ENCODE data around the gene SPC24. TPM values are rescaled to one million over a fixed set of nuclear protein-coding genes. Genes with fewer than 3 reads are reported as not detected.
"Not testable (repeated sequence)": the region's sequence is repeated elsewhere in the genome, so short reads cannot be mapped to it uniquely, and the experiment has no call there.

The SPC24 gene
- total RNA-seq, 1 experiment from 2014 or later: 74.0 TPM

- DNase-seq (ENCODE audit: low spot score): no peak
- in situ Hi-C loops (cut with HindIII; ENCODE audit: low sequenced_read_pairs): no loop called here
Measured at GRCh38 chr19:11138601-11139300, 16.8 kb downstream of the SPC24 start.

- in situ Hi-C loops (cut with HindIII; ENCODE audit: low sequenced_read_pairs): no loop called here
- DNase-seq (ENCODE audit: low spot score): peak; percentile 88
Measured at GRCh38 chr19:11137542-11138384, 17.8 kb downstream of the SPC24 start.

- in situ Hi-C loops (cut with HindIII; ENCODE audit: low sequenced_read_pairs): no loop called here
Measured at GRCh38 chr19:11136400-11137101, 19.0 kb downstream of the SPC24 start.

GRCh38 chr19:11131471-11131870 is 24.1 kb downstream of the SPC24 start:
- DNase-seq (ENCODE audit: low spot score): no peak
- in situ Hi-C loops (cut with HindIII; ENCODE audit: low sequenced_read_pairs): no loop called here

More at GRCh38 chr19:11136400-11137101, 19.0 kb downstream of the SPC24 start:
- no peak for DNase-seq (ENCODE audit: low spot score)

- in situ Hi-C loops (cut with HindIII; ENCODE audit: low sequenced_read_pairs): no loop called here
- DNase-seq (ENCODE audit: low spot score): peak; percentile 87
Measured at GRCh38 chr19:11130824-11131455, 24.6 kb downstream of the SPC24 start.

- DNase-seq (ENCODE audit: low spot score): no peak
- in situ Hi-C loops (cut with HindIII; ENCODE audit: low sequenced_read_pairs): no loop called here
Measured at GRCh38 chr19:11127905-11128304, 27.7 kb downstream of the SPC24 start.

GRCh38 chr19:11125994-11126685 is 29.4 kb downstream of the SPC24 start:
- in situ Hi-C loops (cut with HindIII; ENCODE audit: low sequenced_read_pairs): no loop called here
- DNase-seq (ENCODE audit: low spot score): peak; percentile 87

GRCh38 chr19:11124157-11124556 is 31.4 kb downstream of the SPC24 start:
- in situ Hi-C loops (cut with HindIII; ENCODE audit: low sequenced_read_pairs): not testable (repeated sequence)

GRCh38 chr19:11123114-11123513 is 32.5 kb downstream of the SPC24 start:
- no peak for DNase-seq (ENCODE audit: low spot score)
- in situ Hi-C loops (cut with HindIII; ENCODE audit: low sequenced_read_pairs): no loop called here

More at GRCh38 chr19:11124157-11124556, 31.4 kb downstream of the SPC24 start:
- not testable (repeated sequence) for DNase-seq (ENCODE audit: low spot score)

- DNase-seq (ENCODE audit: low spot score); in situ Hi-C loops (cut with HindIII; ENCODE audit: low sequenced_read_pairs): not testable (repeated sequence)
Measured at GRCh38 chr19:11121963-11122362, 33.6 kb downstream of the SPC24 start.

GRCh38 chr19:11116507-11116906 is 39.1 kb downstream of the SPC24 start:
- in situ Hi-C loops (cut with HindIII; ENCODE audit: low sequenced_read_pairs): no loop called here
- DNase-seq (ENCODE audit: low spot score): no peak

GRCh38 chr19:11115895-11116446 is 39.6 kb downstream of the SPC24 start:
- DNase-seq (ENCODE audit: low spot score): no peak
- in situ Hi-C loops (cut with HindIII; ENCODE audit: low sequenced_read_pairs): no loop called here

GRCh38 chr19:11115042-11115441 is 40.5 kb downstream of the SPC24 start:
- no peak for DNase-seq (ENCODE audit: low spot score)
- in situ Hi-C loops (cut with HindIII; ENCODE audit: low sequenced_read_pairs): no loop called here

- in situ Hi-C loops (cut with HindIII; ENCODE audit: low sequenced_read_pairs): no loop called here
- no peak for DNase-seq (ENCODE audit: low spot score)
Measured at GRCh38 chr19:11113140-11113708, 42.4 kb downstream of the SPC24 start.

- DNase-seq (ENCODE audit: low spot score): no peak
- in situ Hi-C loops (cut with HindIII; ENCODE audit: low sequenced_read_pairs): no loop called here
Measured at GRCh38 chr19:11111771-11112144, 43.8 kb downstream of the SPC24 start.

- DNase-seq (ENCODE audit: low spot score): no peak
- in situ Hi-C loops (cut with HindIII; ENCODE audit: low sequenced_read_pairs): no loop called here
Measured at GRCh38 chr19:11111117-11111770, 44.3 kb downstream of the SPC24 start.

- no peak for DNase-seq (ENCODE audit: low spot score)
- in situ Hi-C loops (cut with HindIII; ENCODE audit: low sequenced_read_pairs): no loop called here
Measured at GRCh38 chr19:11108746-11109145, 46.8 kb downstream of the SPC24 start.

GRCh38 chr19:11106477-11106876 is 49.1 kb downstream of the SPC24 start:
- in situ Hi-C loops (cut with HindIII; ENCODE audit: low sequenced_read_pairs): no loop called here
- DNase-seq (ENCODE audit: low spot score): no peak

Measured in G401 (cell line).